HG02840 (cell line): ENCODE results near the gene PDK1.
"Not testable (repeated sequence)": the region's sequence is repeated elsewhere in the genome, so short reads cannot be mapped to it uniquely, and the experiment has no call there.

Source experiments
- ATAC-seq: cut with Tn5 transposase; IDR thresholded peaks from one replicate; pipeline ENCODE4 v1.9.1; 2021; ENCODE audit warnings: mild to moderate bottlenecking, moderate library complexity, moderate number of reproducible peaks; ENCODE audit not compliant: unreplicated experiment, low FRiP score

Gene PDK1

GRCh38 chr2:172551271-172551670 lies 4.6 kb upstream of the PDK1 start:
- ATAC-seq = no peak

- ATAC-seq = no peak
These were observed 3.2 kb upstream of the PDK1 start for GRCh38 chr2:172552547-172553291.

- no peak for ATAC-seq
These were observed 1.3 kb upstream of the PDK1 start for GRCh38 chr2:172554352-172555271.

GRCh38 chr2:172555272-172555521 lies 693 bp upstream of the PDK1 start:
- peak; percentile 19 for ATAC-seq

GRCh38 chr2:172556284-172557033 lies 569 bp downstream of the PDK1 start:
- peak; percentile 64 for ATAC-seq

GRCh38 chr2:172558372-172558771 lies 2.5 kb downstream of the PDK1 start:
- ATAC-seq = no peak

- no peak for ATAC-seq
These were observed 4.8 kb downstream of the PDK1 start for GRCh38 chr2:172560721-172561120.

- ATAC-seq = no peak
These were observed 5.4 kb downstream of the PDK1 start for GRCh38 chr2:172561270-172561669.

- ATAC-seq = no peak
These were observed 6.4 kb downstream of the PDK1 start for GRCh38 chr2:172562298-172562697.

GRCh38 chr2:172564376-172564775 lies 8.5 kb downstream of the PDK1 start:
- no peak for ATAC-seq

- ATAC-seq = no peak
These were observed 15.4 kb downstream of the PDK1 start for GRCh38 chr2:172571245-172571644.

GRCh38 chr2:172572981-172573380 lies 17.1 kb downstream of the PDK1 start:
- no peak for ATAC-seq

GRCh38 chr2:172574965-172575364 lies 19.1 kb downstream of the PDK1 start:
- no peak for ATAC-seq

- no peak for ATAC-seq
These were observed 22.2 kb downstream of the PDK1 start for GRCh38 chr2:172578054-172578453.

- ATAC-seq = no peak
These were observed 23.1 kb downstream of the PDK1 start for GRCh38 chr2:172578860-172579512.

- ATAC-seq = no peak
These were observed 24.7 kb downstream of the PDK1 start for GRCh38 chr2:172580544-172580943.

GRCh38 chr2:172582656-172583055 lies 26.8 kb downstream of the PDK1 start:
- no peak for ATAC-seq

GRCh38 chr2:172586245-172586891 lies 30.5 kb downstream of the PDK1 start:
- no peak for ATAC-seq

- ATAC-seq = not testable (repeated sequence)
These were observed 31.3 kb downstream of the PDK1 start for GRCh38 chr2:172587231-172587630.

- no peak for ATAC-seq
These were observed 33.0 kb downstream of the PDK1 start for GRCh38 chr2:172588931-172589330.
